ENCODE measurements around the gene KRTAP4-4.

DNA sequence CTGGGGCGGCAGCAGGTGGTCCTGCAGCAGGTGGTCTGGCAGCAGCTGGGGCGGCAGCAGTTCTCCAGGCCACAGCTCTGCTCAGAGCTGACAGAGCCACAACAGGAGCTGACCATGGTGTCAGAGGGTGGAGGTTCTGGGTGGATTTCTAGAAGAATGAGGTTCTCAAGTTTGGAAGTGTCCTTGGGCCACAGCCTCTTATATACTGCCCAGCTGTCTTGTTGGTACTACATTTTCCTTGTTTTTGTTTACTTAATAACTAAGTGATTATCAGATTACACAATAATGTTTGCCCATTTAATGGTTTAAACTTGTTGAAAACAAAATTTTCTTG, 10.9 kb downstream of the KRTAP4-4 start, which contains the start of gene KRTAP4-5:
- TF ChIP-seq, protein P1, sequence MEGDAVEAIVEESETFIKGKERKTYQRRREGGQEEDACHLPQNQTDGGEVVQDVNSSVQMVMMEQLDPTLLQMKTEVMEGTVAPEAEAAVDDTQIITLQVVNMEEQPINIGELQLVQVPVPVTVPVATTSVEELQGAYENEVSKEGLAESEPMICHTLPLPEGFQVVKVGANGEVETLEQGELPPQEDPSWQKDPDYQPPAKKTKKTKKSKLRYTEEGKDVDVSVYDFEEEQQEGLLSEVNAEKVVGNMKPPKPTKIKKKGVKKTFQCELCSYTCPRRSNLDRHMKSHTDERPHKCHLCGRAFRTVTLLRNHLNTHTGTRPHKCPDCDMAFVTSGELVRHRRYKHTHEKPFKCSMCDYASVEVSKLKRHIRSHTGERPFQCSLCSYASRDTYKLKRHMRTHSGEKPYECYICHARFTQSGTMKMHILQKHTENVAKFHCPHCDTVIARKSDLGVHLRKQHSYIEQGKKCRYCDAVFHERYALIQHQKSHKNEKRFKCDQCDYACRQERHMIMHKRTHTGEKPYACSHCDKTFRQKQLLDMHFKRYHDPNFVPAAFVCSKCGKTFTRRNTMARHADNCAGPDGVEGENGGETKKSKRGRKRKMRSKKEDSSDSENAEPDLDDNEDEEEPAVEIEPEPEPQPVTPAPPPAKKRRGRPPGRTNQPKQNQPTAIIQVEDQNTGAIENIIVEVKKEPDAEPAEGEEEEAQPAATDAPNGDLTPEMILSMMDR (IDR thresholded peaks at IDR 0.05): no peak
- no peak for TF ChIP-seq POLR2A (IDR thresholded peaks at IDR 0.05)

Data from Peyer's patch (tissue), 4 donors.